IMR-90 (cell line): ENCODE data around the gene GATA5. TPM values are rescaled to one million over a fixed set of nuclear protein-coding genes. Genes with fewer than 3 reads are reported as not detected.

ENCODE experiments used
- ATAC-seq: fragments of 200-7000 bp; cut with Tn5 transposase; 2 replicates; pipeline ENCODE4 v1.9.1; 2020; ENCODE audit warnings: low read depth, mild to moderate bottlenecking, moderate library complexity
- BruUV-seq: library from RNA; stranded (reverse); fragments of 400-500 nt; replicated peaks from 2 replicates; lab custom pipeline; 2021; lab: Mats Ljungman, UMichigan
- CTCF ChIA-PET: fragments of 300-600 bp; formaldehyde crosslinking; extraction: SDS; loops from one replicate; lab custom pipeline; 2021; ENCODE audit warnings: antibody characterized with exemption; lab: Yijun Ruan, JAX
- POLR2A ChIA-PET: fragments of 300-600 bp; sonication (Branson Sonifier 250); formaldehyde crosslinking; loops from one replicate; lab custom pipeline; 2022; ENCODE audit warnings: antibody characterized with exemption; ENCODE audit not compliant: unreplicated experiment; lab: Charles Lee
- DNase-seq: peaks from one replicate; pipeline ENCODE4 v3.0.0; 2013
- H2AFZ ChIP-seq: replicated peaks from 2 replicates; pipeline ENCODE3; 2013; ENCODE audit warnings: low read length, mild to moderate bottlenecking; ENCODE audit not compliant: poor library complexity
- H2AK5ac ChIP-seq: 2 replicates; pipeline ENCODE4 v1.6.1; 2013; ENCODE audit warnings: low read depth, low read length, inconsistent platforms
- H2AK9ac ChIP-seq: replicated peaks from 2 replicates; pipeline ENCODE3; 2013; ENCODE audit warnings: mild to moderate bottlenecking, low read depth, low read length, moderate library complexity; ENCODE audit not compliant: poor library complexity
- H2BK120ac ChIP-seq: 2 replicates; pipeline ENCODE4 v1.6.1; 2013; ENCODE audit warnings: low read depth, low read length, inconsistent platforms
- H2BK15ac ChIP-seq: 3 replicates; pipeline ENCODE4 v1.6.1; 2013; ENCODE audit warnings: low read depth, low read length, inconsistent platforms
- H2BK20ac ChIP-seq: 2 replicates; pipeline ENCODE4 v1.6.1; 2013; ENCODE audit warnings: low read depth, mild to moderate bottlenecking, inconsistent platforms, low read length, moderate library complexity
- H2BK5ac ChIP-seq: 2 replicates; pipeline ENCODE4 v1.6.1; 2013; ENCODE audit warnings: mild to moderate bottlenecking, low read depth, low read length, inconsistent platforms; ENCODE audit not compliant: poor library complexity, severe bottlenecking
- H3K14ac ChIP-seq: replicated peaks from 2 replicates; pipeline ENCODE4 v1.6.1; 2013; ENCODE audit warnings: low read depth, low read length, inconsistent platforms
- H3K18ac ChIP-seq: 2 replicates; pipeline ENCODE4 v1.6.1; 2013; ENCODE audit warnings: low read depth, low read length, control low read depth
- H3K23ac ChIP-seq: 2 replicates; pipeline ENCODE4 v1.6.1; 2013; ENCODE audit warnings: low read depth, low read length, inconsistent platforms
- H3K27ac ChIP-seq: 2 replicates; pipeline ENCODE4 v1.5.1; 2013; ENCODE audit warnings: mild to moderate bottlenecking, control low read depth, low read length; ENCODE audit not compliant: insufficient read depth
- H3K27me3 ChIP-seq: 2 replicates; pipeline ENCODE4 v1.6.1; 2013; ENCODE audit warnings: low read length; ENCODE audit not compliant: control insufficient read depth, insufficient read depth
- H3K36me3 ChIP-seq: 2 replicates; pipeline ENCODE4 v1.6.1; 2013; ENCODE audit warnings: low read length, mixed read lengths; ENCODE audit not compliant: control insufficient read depth, insufficient read depth
- H3K4ac ChIP-seq: 2 replicates; pipeline ENCODE4 v1.6.1; 2013; ENCODE audit warnings: low read depth, low read length, inconsistent platforms
- H3K4me1 ChIP-seq: 2 replicates; pipeline ENCODE4 v1.6.1; 2013; ENCODE audit warnings: low read length, mixed read lengths; ENCODE audit not compliant: control insufficient read depth, insufficient read depth
- H3K4me2 ChIP-seq: 2 replicates; pipeline ENCODE4 v1.6.1; 2013; ENCODE audit warnings: low read depth, mild to moderate bottlenecking, control low read depth, low read length, moderate library complexity
- H3K4me3 ChIP-seq: 2 replicates; pipeline ENCODE4 v1.5.1; 2013; ENCODE audit warnings: low read depth, mild to moderate bottlenecking, control low read depth, low read length, moderate library complexity; ENCODE audit not compliant: insufficient read depth
- H3K56ac ChIP-seq: 2 replicates; pipeline ENCODE4 v1.6.1; 2013; ENCODE audit warnings: low read length, inconsistent platforms; ENCODE audit not compliant: insufficient read depth; ENCODE audit errors: extremely low read depth
- H3K79me1 ChIP-seq, 2 experiments: 2 replicates each; pipeline ENCODE4 v1.6.1; 2013; ENCODE audit warnings: low read length in 2 of 2, inconsistent platforms in 1 of 2, low read depth in 1 of 2
- H3K9ac ChIP-seq: 2 replicates; pipeline ENCODE4 v1.6.1; 2013; ENCODE audit warnings: low read depth, low read length, control low read depth
- H3K9me1 ChIP-seq: 2 replicates; pipeline ENCODE4 v1.6.1; 2013; ENCODE audit warnings: low read length, inconsistent platforms; ENCODE audit not compliant: insufficient read depth
- H3K9me3 ChIP-seq: 2 replicates; pipeline ENCODE4 v1.6.1; 2013; ENCODE audit warnings: low read length; ENCODE audit not compliant: control insufficient read depth, insufficient read depth
- H4K20me1 ChIP-seq: 2 replicates; pipeline ENCODE4 v1.6.1; 2013; ENCODE audit warnings: low read length, inconsistent platforms; ENCODE audit not compliant: insufficient read depth
- H4K5ac ChIP-seq: 2 replicates; pipeline ENCODE4 v1.6.1; 2013; ENCODE audit warnings: mild to moderate bottlenecking, low read depth, low read length, control low read depth
- H4K8ac ChIP-seq, 2 experiments: 2 replicates each; pipeline ENCODE4 v1.6.1; 2013; ENCODE audit warnings: low read depth in 2 of 2, low read length in 2 of 2, control low read depth in 1 of 2, inconsistent platforms in 1 of 2
- H4K91ac ChIP-seq: 2 replicates; pipeline ENCODE4 v1.6.1; 2013; ENCODE audit warnings: low read depth, low read length, inconsistent platforms; ENCODE audit not compliant: insufficient read depth
- BHLHE40 ChIP-seq: fragments of 150-350 bp; IDR thresholded peaks from 2 replicates; pipeline ENCODE4 v1.6.1; 2016; ENCODE audit warnings: mild to moderate bottlenecking, low read depth, low read length
- CHD1 ChIP-seq: IDR thresholded peaks from 2 replicates; pipeline ENCODE4 v1.6.1; 2012; ENCODE audit warnings: low read depth, low read length, improper control_type of control experiment
- FOS ChIP-seq: fragments of 150-350 bp; IDR thresholded peaks from 2 replicates; pipeline ENCODE4 v1.6.1; 2016; ENCODE audit warnings: low read depth, low read length
- MAZ ChIP-seq: IDR thresholded peaks from 2 replicates; pipeline ENCODE4 v1.6.1; 2012; ENCODE audit warnings: low read depth, mild to moderate bottlenecking, low read length, improper control_type of control experiment, moderate library complexity, borderline replicate concordance
- MXI1 ChIP-seq: IDR thresholded peaks from 2 replicates; pipeline ENCODE4 v1.6.1; 2012; ENCODE audit warnings: low read depth, mild to moderate bottlenecking, low read length, moderate library complexity, borderline replicate concordance
- NFE2L2 ChIP-seq: fragments of 150-350 bp; IDR thresholded peaks from 2 replicates; pipeline ENCODE4 v1.6.1; 2016; ENCODE audit warnings: low read depth, mild to moderate bottlenecking, low read length
- POLR2A ChIP-seq: IDR thresholded peaks from 2 replicates; pipeline ENCODE4 v1.6.1; 2012; ENCODE audit warnings: mild to moderate bottlenecking, low read depth, low read length
- RAD21 ChIP-seq: IDR thresholded peaks from 2 replicates; pipeline ENCODE4 v1.6.1; 2012; ENCODE audit warnings: low read length, improper control_type of control experiment
- RFX5 ChIP-seq: IDR thresholded peaks from 2 replicates; pipeline ENCODE4 v1.8.0; 2012; ENCODE audit warnings: low read depth, mild to moderate bottlenecking, low read length, moderate library complexity
- SMC3 ChIP-seq: fragments of 150-350 bp; IDR thresholded peaks from 2 replicates; pipeline ENCODE4 v1.6.1; 2016; ENCODE audit warnings: low read depth, mild to moderate bottlenecking, antibody characterized with exemption, low read length, moderate library complexity
- USF2 ChIP-seq: fragments of 150-350 bp; IDR thresholded peaks from 2 replicates; pipeline ENCODE4 v1.6.1; 2017; ENCODE audit warnings: mild to moderate bottlenecking, antibody characterized with exemption, low read length, low read depth
- WGBS, 2 experiments: methylation state at CpG; one replicate each; pipeline versions ENCODE4 v1.1.5 to v1.1.7; 2013; ENCODE audit warnings: missing lambda C conversion rate in 2 of 2; ENCODE audit not compliant: insufficient read length in 1 of 2; ENCODE audit errors: extremely low coverage in 2 of 2; 5-methylcytosine and 5-hydroxymethylcytosine counted together
- dilution Hi-C: fragments of 300-500 bp; cut with HindIII; formaldehyde crosslinking; loops from one replicate; pipeline ENCODE4 v1.14.3; 2018; ENCODE audit warnings: low sequenced_read_pairs; ENCODE audit not compliant: unreplicated experiment
- in situ Hi-C: fragments of 300-500 bp; cut with MboI; formaldehyde crosslinking; loops from 3 replicates; pipeline ENCODE4 v1.14.3; 2019; ENCODE audit warnings: low sequenced_read_pairs, inconsistent platforms, mixed read lengths
- intact Hi-C: fragments of 100-400 bp; cut with micrococcal nuclease; formaldehyde crosslinking; loops from 2 replicates; pipeline ENCODE4 v1.10.0; 2022
- polyA plus RNA-seq, 3 experiments: library from polyadenylated mRNA; depleted of rRNA; stranded (reverse); fragments of >200 nt; gene quantifications; 2 replicates each; pipeline ENCODE4 v1.2.3, GENCODE V29; 2012; ENCODE audit warnings: low replicate concordance in 1 of 3
- total RNA-seq: library from RNA; depleted of rRNA; stranded (reverse); fragments of >200 nt; gene quantifications from 2 replicates; pipeline ENCODE4 v1.2.3, GENCODE V29; 2012

GATA5 gene
- total and polyA plus RNA-seq, 2 of the 4 experiments (the other 2 are of a cell fraction), result not detected

- Histone ChIP-seq H3K23ac (no peak overlapping the region), H4K20me1 (no peaks in the 10 kb centered on the region), H4K5ac (no peak overlapping the region), H2AK9ac (no peak overlapping the region), H3K4me2 (no peak overlapping the region), H3K56ac (no peak overlapping the region), H2BK120ac (no peak overlapping the region), H2BK15ac (no peak overlapping the region), H2BK5ac (no peak overlapping the region), H4K91ac (no peak overlapping the region), H3K4me3 (no peak overlapping the region), H3K27ac (no peak overlapping the region), H3K4me1 (no peaks in the 10 kb centered on the region), H4K8ac (no peak overlapping the region), H3K18ac (no peak overlapping the region), H3K9me3 (no peaks in the 10 kb centered on the region), H3K36me3 (no peaks in the 10 kb centered on the region), H3K4ac (no peak overlapping the region), H2AFZ (no peak overlapping the region), H3K9ac (no peak overlapping the region), H3K9me1 (no peaks in the 10 kb centered on the region), H3K27me3 (peaks cover 35% of the 10 kb centered on the region), H2BK20ac (no peak overlapping the region), H2AK5ac (no peak overlapping the region), H3K14ac (no peak overlapping the region), H3K79me1 (no peaks in the 10 kb centered on the region)
- BruUV-seq, result no TSS peak
- intact Hi-C loops, result no loop called here
- ChIA-PET POLR2A (no interaction called here), CTCF (no interaction called here)
- TF ChIP-seq RAD21 (no peak), RFX5 (no peak), FOS (no peak), USF2 (no peak), BHLHE40 (no peak), MAZ (no peak), MXI1 (no peak), POLR2A (no peak), NFE2L2 (no peak), SMC3 (no peak), CHD1 (no peak)
- dilution Hi-C loops, result no loop called here
- in situ Hi-C loops, result no loop called here
- DNase-seq, result no peak
- 80% methylated on average over 13 of the region's 13 CpGs; no CpG with 5 or more reads in 1 of the 2 experiments for WGBS, 2 experiments
- no peak for ATAC-seq
Measured at GRCh38 chr20:62461834-62462233, 14.0 kb downstream of the GATA5 start.
